HG02763 (cell line): Measurements from ENCODE around the gene TMEM107.

Source experiments
- ATAC-seq: cut with Tn5 transposase; IDR thresholded peaks from one replicate; pipeline ENCODE4 v1.9.1; 2021; ENCODE audit warnings: mild to moderate bottlenecking, moderate library complexity; ENCODE audit not compliant: unreplicated experiment

The TMEM107 gene

DNA sequence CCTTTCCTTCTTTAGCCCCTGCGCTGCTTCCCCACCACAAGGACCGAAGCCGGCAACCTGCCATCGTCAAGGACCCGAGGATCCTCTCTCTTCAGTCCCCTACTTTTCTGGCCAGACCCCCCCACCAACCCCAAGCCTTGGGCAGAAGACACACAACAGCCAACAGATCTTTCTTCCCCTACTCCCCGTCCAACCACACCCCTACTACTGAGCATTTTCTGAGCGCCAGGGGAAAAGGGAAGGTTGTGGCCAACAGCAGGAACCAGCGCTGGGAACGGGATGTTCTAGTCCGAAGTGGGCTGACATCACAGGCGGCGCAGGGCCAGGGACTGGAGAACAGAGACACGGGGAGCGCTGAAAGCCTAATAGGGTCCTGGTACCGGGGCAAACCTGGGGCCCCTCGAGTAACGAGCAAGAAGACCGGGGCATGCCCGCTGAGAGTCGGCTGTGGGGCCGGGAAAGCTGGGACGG is 24.5 kb downstream of the TMEM107 start:
- ATAC-seq: no peak

DNA sequence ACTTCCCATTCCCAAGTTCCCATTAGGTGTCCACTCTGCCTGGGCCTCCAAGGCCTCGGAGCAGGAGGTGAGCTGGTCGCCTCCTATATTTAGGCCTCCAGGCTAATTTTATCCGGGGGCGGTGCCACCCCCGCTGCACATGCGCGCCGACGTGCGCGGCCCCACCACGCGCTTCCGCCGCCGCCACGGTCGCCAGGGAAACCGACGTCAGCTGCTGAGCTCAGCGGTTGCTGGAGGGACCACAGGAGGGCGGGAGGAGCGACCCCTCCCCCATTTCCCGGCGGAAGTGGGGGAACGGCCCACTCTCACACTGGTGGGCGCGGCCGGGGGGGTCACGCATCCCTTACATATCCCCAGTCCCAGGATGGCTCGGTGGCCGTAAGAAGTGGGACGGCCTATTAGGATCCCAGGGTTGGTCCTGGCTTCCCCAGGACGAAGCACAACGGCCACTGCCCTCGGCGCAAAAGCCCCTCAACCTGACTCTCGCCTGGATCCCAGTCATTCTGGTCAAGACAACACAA is 25.0 kb downstream of the TMEM107 start:
- peak; percentile 49 for ATAC-seq

GRCh38 chr17:8150194-8151119 is 25.7 kb downstream of the TMEM107 start:
- ATAC-seq: no peak

DNA sequence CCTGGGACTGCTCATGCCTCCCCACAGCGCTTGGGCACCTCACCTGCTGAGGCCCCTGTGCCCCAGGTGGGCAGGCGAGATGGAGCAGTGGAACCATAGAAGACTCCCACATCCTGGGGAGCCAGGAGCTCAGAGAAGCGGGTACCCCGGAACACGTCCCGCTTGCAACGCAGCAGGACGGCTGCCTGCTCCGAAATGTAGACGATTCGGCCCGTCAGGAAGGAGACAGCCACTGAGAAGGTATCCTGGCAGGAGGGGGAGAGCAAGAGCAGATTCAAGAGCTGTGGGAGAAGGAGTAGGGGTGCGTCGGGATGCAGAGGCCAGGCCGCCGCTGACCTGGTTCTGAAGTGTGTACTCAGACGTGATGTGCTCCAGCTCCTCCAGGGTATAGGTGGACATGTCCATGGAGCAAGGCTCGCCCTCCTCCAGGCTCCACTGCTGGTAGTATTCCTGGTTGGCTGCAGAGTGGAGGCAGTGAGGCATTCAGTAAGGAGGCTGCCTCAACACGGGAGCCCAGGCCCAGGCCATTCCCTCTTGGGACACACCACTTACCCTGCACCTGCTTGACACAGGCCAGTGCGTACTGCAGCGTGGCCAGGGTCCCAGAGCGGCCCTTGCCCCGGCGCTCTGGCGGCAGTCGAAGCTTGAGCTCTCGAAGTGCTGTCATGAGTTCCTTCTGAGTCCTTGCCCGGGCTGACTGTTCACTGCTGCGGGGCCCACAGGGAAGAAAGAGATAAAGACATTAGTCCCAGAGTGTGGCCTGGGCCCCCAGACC is 26.6 kb downstream of the TMEM107 start:
- ATAC-seq: no peak

GRCh38 chr17:8148560-8148959 is 27.6 kb downstream of the TMEM107 start:
- no peak for ATAC-seq

- no peak for ATAC-seq
Measured at GRCh38 chr17:8147805-8148404, 28.3 kb downstream of the TMEM107 start.

- ATAC-seq: no peak
Measured at GRCh38 chr17:8147141-8147804, 28.9 kb downstream of the TMEM107 start.

- no peak for ATAC-seq
Measured at GRCh38 chr17:8146381-8147140, 29.6 kb downstream of the TMEM107 start.

GRCh38 chr17:8145811-8146210 is 30.4 kb downstream of the TMEM107 start:
- no peak for ATAC-seq

DNA sequence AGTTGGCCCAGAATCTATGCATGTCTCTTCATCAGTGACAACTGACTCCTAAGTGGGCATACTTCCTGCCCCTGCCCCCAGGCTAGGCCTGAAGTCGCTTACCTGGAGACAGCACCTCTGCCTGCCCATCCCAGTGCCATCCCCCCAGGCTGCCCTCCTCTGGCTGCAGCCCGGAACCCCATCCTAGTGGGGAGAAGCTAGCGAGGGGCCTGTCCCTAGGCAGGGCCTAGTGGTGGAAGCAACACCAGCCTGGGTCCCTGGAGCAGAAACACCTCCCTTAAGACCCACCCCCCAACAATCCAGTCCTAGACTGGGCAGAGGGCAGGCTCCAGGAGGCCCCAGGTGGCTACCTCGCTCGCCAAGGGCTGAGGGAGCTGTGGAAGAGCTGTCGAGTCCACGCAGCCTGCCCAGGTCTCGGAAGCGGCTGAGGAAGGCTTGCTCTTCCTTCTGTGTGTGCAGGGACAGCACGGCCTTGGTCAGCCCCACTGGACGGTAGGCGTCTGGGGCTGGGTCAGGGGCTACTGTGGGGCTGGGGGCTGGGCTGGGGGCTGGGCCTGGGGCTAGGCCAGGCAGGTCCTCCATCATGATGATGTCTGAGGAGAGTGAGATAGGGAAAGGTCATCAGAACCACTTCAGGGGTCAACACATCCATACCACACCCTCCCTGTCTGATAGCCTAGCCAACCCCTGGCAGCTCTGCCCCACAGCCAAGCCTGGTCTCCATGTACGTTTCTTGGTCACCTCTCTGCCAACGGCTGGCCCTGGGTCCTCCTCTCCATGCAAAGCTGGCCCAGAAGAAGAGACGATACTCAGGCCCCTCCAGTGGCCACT is 31.6 kb downstream of the TMEM107 start:
- no peak for ATAC-seq

DNA sequence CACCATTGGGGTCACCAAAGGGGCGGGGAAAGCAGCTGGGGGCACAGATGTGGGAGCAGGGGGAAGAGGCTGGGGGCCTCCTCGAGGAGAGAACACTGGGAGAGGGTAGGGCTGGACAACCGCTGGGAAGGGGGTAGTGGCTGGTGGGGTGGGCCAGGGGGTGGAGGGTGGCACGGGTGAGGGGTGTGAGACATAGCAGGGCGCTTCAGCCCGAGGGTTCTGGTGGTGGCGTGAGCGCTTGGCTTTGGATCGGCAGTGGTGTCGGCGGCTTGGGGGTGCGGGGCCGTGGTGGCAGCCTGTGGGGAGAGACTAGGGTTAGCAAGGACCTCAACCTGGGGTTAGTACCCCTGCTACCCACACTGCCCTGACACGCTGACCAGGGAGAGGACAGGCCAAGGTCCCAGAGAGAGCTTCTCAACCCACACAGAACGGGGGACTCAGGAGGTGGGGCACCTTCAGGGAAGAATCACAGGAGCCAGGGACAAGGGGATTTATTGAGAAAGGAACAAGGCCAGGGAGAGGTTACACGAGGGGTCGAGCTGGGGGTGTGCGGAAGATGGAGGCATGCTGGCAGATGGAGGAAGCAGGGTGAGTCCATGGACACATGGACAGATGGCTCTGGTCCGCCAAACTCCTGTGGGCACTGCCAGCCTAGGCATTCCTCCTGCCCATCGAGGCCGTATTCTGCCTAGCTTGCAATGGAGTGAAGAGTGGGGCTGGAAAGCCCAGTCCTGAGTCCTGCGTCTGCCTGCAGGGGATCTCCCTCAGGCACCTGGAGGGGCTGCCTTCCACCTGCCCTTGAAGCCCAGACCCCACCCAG is 32.4 kb downstream of the TMEM107 start:
- no peak for ATAC-seq

GRCh38 chr17:8142887-8143580 is 33.1 kb downstream of the TMEM107 start:
- no peak for ATAC-seq

DNA sequence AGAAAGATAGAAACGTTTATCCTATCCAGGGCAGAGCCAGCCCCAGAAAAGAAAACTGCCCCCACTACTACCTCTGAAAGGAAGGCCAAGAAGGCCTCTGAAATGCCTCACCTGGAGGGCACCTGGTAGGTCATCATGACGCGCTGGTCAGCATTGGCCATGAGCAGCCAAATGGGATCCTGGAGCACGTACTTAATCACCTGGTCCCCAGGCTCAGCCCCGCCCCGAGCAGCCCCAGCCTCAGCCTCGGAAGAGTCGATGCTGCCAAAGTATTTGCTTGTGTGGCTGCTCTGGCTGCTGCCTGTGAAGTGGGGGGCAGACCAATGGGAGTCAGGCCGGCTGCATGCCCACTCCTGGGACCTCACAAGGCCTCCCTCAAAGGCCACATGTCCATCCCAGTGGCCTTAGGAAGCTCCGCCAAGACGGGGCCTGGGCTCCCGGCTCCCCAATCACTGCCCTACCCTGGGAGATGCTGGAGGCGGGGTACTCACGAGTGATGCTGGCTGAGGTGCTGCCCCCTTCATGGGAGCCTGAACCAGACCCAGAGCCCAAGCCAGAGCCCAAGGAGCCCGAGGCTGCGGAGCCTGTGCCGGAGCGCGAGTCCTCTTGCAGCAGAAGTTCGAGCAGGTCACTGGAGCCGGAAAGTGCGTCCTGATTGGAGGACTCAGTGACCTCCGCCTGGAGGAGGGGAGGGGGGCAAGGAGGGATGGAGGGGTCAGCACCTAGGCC is 33.9 kb downstream of the TMEM107 start:
- ATAC-seq: no peak

GRCh38 chr17:8141741-8142140 is 34.4 kb downstream of the TMEM107 start:
- ATAC-seq: no peak

- ATAC-seq: no peak
Measured at GRCh38 chr17:8141045-8141444, 35.1 kb downstream of the TMEM107 start.

DNA sequence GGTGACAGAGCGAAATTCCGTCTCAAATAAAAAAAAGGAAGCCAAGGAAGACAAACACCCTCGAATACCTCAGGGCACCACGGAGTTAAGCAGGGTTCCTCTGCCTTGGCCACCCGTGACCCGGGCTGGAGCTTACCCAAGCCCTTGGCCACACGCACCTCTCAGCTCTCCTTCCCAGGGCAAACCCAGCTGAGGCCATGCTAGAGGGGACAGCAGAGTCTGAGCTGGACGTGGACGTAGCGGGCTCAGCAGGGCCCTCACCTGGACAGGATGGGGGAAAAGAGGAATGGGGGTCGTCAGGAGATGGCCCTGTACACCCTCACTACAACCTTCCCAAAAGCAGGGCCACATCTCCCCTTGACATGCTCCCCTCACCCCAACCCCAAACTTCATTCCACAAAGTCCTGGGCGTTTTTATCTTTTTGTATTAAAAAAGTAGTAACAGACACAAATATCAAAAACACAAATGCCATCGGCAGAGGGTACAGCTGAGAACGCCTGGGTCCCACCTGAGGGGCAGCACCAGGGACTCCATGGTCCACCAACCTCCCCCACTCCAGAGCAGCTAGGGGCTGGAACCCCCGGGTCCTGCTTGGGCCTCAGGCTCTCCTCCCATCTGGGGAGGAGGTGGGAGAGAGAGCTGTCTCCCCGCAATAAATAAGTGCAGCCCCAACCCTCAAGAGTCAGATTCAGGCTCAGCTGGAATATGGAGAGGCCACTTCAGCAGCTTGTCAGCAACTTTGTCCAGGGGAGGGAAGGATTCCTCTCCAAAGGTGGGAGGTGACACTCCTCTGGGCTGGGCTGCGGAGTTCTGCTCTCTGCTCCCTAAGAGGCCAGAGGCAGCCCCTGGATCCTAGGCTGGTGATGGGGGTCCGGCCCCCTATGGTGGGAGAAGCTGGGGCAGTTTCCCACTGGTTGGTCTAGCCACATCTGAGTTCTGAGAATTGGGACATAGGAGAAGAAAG is 35.8 kb downstream of the TMEM107 start:
- ATAC-seq: no peak
